Umbilical cord (tissue), 2 donors: ENCODE data around the gene CYS1. TPM values are rescaled to one million over a fixed set of nuclear protein-coding genes. Genes with fewer than 3 reads are reported as not detected.

Source experiments
- DNase-seq: peaks from one replicate; pipeline ENCODE4 v3.0.0-alpha.2; 2015; ENCODE audit warnings: low spot score
- total RNA-seq: library from RNA; depleted of rRNA; stranded (reverse); fragments of >200 nt; gene quantifications from one replicate; pipeline ENCODE4 v1.2.3, GENCODE V29; 2014; ENCODE audit warnings: low replicate concordance; ENCODE audit not compliant: insufficient read depth

The CYS1 gene, protein sequence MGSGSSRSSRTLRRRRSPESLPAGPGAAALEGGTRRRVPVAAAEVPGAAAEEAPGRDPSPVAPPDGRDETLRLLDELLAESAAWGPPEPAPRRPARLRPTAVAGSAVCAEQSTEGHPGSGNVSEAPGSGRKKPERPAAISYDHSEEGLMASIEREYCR
- 13.2 TPM for total RNA-seq

DNA sequence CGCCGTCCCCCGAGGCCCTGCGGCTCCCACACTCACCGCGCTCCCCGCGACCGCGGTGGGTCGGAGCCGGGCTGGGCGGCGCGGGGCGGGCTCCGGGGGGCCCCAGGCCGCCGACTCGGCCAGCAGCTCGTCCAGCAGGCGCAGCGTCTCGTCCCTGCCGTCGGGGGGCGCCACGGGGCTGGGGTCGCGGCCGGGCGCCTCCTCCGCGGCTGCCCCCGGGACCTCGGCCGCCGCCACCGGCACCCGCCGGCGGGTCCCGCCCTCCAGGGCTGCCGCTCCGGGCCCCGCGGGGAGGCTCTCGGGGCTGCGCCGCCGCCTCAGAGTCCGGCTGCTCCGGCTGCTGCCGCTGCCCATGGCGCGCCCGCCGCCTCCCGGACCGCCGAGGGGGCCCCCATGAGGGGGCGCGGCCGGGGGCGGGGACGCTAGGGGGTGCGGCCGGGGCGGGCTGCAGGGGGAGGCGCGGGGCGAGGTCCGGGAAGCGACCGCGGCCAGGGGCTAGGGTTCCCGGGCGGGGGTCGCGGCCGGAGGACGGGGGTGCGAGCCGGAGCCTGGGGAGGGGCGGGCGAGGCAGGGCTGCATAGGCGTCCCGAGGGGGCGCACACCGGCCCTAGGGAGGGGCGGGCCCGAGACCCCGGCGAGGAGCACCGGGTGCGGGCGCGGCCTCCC, at the start of gene CYS1:
Gene CYS1, minus strand, starts transcription at position 542 of the 666 bp plus-strand sequence. Its CDS starts 188 bp downstream, at position 354.
- peak; percentile 42 for DNase-seq

DNA sequence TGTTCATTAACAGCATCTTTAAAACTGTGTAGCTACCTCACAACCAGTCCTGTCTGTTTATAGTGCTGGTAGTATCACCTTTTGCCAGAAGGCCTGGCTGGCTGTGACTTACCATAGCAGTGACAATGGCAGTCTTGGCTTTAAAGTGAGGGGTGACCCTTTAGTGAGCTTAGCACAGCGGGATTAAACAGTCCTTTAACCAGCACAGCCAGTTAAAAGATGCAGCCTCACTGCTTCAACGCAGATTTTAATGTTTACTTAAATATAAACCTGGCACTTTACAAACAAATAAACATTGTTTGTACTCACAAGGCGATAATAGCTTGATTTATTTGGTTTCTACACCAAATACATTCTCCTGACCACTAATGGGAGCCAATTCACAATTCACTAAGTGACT, 49.3 kb upstream of the CYS1 start:
- DNase-seq, result no peak

DNA sequence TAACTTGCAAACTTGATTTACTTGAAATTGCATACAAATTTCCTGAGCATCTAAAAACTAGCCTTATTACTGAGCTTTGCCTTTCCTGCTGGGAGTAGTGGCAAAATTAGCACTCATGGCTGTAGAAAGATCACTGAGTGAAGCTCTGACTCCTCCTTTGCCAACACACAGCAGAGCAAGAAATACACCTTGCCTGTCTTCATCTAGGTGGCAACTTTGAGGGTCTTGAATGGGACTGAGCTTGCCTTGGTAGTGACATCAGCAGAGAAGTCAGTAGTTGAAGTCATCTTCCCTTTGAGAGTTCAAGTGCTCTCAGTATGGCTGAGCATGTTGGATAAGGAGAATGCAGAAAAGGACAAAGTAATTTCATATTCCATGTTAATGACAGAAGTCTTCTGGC, 48.2 kb upstream of the CYS1 start:
- no peak for DNase-seq

GRCh38 chr2:10126632-10127026, 46.4 kb upstream of the CYS1 start:
- DNase-seq, result peak; percentile 89

DNA sequence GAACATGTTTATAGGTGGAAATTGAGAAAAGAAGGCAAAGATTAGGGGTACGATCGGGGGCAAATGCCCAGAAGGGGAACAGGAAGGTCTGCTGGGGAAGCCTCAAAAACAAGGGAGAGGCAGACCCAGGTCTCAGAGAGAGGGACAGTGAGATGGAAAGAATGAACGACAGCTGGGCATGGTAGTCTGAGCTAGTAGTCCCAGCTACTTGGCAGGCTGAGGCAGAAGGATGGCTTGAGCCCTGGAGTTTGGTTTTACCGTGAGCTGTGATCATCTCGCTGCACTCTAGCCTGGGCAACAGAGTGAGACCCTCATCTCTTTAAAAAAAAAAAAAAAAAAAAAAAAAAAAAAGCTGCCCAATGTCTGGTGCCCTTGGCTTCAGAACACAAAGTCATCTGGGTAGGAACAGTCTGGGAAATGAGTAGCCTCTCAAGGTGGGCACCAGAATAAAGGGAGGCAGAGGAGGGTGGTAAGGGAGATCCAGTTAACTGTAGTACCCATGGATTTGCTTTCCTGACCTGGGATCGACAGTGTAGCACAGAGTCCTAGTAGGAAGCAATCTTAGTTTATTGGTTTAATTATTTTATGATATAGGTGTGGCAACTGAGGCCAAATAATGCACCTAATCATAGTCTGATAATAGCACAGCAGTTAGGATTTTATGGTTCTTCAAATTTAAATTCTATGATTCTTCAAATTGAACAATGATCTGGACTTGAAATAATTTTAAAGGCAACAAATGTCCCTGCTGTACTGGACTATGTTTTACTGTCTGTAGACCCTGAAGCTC, 45.8 kb upstream of the CYS1 start:
- DNase-seq, result no peak

- DNase-seq, result peak; percentile 80
Measured at GRCh38 chr2:10124538-10125045, 44.4 kb upstream of the CYS1 start.

DNA sequence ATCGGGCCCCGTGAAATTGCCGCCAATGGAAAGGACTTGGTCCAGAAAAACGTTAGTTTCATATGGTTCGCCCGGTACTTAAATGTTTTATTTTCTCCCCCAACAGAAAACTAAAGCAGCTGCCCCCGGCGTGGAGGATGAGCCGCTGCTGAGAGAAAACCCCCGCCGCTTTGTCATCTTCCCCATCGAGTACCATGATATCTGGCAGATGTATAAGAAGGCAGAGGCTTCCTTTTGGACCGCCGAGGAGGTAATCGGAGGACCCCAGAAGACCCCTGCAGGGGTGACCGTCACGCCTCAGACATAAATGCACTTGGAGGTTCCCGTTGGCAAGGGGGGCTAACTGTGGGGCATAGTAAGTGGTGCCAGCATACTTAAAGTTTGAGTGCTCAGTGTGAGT, 43.1 kb upstream of the CYS1 start:
- no peak for DNase-seq

GRCh38 chr2:10122500-10123280, 42.5 kb upstream of the CYS1 start, which contains the start of gene RRM2:
Gene RRM2, plus strand, starts transcription at chr2:10122739. Its CDS starts 60 bp downstream, at chr2:10122799.
- peak; percentile 94 for DNase-seq

DNA sequence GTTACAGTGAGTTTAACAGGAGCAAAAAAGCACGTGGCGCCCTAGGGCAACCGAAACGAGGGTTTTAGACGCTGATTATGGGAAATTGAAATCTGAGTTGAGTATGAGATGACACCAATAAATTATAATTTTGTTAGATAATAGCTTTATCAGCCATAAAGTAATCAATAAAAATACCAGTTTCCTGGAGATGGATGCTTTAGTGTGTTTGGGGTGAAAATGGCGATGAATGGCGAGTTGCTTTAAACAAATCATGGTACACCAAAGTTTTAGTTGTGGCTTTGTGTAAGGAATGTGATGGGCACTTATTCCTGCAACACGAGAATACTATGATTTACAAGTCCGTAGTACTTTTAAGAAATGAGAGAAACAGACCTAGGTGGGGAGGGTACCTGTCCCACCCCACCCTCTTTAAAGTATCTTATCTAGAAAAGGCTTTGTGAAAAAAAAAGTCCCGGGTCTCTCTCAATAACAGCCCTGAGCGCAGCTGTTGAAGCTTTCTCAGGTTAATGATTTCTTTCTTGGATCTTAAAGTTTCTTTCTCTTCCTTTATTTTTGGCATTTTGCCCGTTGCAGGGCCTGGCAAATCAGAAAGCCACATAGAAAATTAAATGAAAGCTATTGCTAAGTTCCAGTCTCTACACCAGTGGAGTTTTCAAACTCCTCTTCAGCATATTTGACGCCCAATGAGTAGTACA, 40.8 kb upstream of the CYS1 start:
- no peak for DNase-seq

DNA sequence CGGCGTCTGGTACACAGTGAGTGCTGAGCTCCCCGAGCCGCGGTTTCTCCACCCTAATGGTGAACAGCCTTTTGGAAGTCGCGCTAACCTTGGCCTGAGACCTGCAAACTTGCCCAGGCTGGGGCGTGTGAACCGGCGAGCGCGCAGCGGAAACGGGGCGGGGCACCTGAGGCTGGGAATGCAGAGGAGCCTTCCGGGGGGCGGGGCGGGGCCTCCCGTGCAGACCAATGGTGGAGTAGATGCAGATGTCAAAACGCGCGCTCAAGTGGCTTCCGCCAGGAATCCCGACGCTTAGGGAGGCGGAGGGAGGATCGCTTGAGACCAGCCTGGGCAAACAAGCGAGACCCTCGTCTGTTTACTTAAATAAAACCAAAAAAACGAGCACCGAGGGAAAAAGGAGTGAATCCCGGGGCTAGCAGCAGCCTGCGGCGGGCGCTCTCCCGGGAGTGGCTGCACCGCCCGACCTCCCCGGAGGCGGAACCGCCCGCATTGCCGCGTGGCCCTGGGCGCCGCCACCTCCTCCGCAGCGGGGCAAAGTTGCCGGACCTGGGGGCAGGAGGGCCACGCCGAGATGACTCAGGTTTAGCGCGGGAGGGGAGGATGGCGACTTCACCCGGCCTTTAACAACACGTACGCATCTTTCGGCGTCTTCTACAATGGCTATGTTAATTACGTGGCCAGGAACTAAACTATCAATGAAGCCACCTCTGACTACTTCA, 40.1 kb upstream of the CYS1 start:
- peak; percentile 95 for DNase-seq

- no peak for DNase-seq
Measured at GRCh38 chr2:10119601-10120157, 39.5 kb upstream of the CYS1 start.

GRCh38 chr2:10119027-10119325, 38.8 kb upstream of the CYS1 start:
- no peak for DNase-seq

DNA sequence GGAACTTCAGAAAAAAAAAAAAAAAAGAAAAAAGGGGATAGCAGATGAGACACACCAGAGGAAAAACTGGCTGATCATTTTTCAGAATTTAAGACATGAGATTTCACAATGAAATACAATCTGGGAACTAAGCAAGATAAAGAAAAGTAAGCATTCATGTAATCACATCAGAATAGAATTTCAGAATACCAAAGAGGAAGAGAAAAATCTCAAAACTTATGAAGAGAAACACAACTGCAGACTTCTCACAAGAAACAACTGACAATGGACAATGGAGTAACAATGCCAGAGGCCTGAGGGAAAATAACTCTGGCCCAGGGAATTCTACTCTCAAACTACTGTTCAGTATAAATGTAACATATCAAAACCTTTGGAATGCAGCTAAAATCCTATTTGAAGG, 29.1 kb upstream of the CYS1 start:
- DNase-seq, result peak; percentile 22

- DNase-seq, result peak; percentile 15
Measured at GRCh38 chr2:10104906-10105305, 24.7 kb upstream of the CYS1 start.

DNA sequence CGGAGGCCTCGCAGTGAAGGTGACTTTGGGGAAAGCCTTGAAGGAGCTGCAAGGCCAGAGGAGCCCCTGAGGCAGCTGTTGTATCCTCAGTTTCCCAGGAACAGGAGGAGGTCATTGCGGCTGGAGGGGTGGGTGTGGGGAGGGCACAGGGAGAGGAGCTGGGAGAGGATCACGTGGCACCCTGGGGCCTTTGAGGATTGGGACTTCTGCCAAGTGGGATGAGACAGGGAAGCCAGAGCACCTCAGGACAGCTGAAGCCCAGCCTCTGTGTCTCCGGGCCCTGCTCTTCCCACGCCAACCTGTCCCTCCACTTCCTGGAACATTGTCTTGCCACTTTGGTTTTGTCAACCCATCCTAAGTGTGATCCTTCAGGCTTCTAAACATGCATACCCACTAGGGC, 23.0 kb upstream of the CYS1 start:
- no peak for DNase-seq

DNA sequence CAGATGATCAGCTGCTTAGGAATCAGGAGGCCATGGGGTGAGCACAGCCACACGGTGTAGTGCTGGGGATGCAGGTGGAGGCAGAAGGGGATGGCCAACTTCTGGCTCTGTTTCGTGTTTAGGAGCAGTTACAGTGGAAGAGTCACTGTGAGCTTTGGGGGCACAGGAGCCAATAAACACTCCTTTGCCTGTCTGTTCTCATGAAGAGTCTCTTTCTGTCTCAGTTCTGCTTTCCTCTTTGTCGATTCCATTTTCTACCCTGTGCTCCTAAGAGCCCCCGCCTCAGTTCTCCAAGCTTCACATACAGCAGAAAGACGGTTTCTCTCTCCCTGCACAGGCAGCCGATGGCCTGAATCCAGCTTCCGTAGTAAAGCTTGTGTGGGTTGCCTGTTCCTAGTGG, 21.3 kb upstream of the CYS1 start:
- DNase-seq, result no peak

DNA sequence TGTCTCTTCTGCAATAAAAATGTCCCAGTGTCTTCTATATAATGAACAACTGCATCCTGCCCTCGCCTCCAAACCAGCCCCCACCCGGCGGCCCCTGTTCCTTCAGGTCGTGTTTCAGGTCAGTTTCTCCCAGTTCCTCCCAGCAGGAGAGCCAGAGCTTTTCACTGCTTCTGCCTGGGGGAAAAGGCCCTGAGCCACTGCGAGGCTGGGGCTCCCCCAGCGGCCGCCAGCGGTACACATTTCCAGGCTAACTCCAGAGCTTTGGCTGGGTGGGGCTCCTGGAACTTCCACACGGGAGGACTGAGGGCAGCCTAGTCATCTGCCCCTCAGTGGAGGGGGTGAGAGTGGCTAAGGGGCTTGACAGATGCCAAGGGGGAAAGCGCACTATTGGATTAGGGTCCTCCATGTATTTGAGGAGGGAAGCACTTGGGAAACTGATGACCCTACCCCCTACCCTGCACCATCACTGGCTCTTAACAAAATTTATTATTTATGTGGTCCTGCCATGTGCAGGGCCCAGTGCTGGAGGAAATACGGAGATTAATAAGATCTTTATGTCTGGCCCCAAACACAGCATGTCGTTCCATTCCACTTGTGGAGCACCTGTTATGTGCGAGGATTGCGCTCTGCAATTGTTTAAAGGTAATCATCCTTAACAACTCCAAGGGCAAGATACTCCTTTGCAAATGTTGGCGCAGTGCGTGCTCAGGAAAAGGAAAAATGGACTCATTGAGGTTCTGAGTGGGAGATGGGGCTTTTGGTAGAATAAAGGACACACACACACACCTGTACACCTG, 17.3 kb upstream of the CYS1 start:
- peak; percentile 70 for DNase-seq

GRCh38 chr2:10096641-10097040, 16.4 kb upstream of the CYS1 start:
- DNase-seq, result no peak

DNA sequence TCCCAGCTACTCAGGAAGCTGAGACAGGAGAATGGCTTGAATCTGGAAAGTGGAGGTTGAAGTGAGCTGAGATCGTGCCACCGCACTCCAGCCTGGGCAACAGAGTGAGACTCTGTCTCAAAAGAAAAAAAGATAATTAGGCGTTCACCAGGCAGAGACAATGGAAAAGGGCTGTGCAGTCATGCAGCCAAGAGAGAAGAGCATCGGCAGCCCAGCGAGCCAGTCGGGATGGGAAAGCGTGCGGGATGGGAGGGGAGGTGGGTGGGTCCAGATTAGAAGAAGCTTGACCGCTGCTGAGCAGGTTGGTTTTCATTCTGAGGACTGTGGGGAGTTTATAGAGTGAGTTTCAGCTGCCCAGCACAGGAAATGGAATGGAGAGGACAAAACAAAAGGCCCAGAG, 15.0 kb upstream of the CYS1 start:
- DNase-seq, result no peak
